SK-N-MC (cell line): ENCODE results near the gene PHRF1.

Source experiments
- EZH2 ChIP-seq: fragments of 200-600 bp; sonication (generic); IDR thresholded peaks from one replicate; pipeline ENCODE4 v1.6.1; 2017; ENCODE audit warnings: antibody characterized with exemption
- FOXP2 ChIP-seq: optimal IDR thresholded peaks from 2 replicates; pipeline ENCODE3; 2011; ENCODE audit warnings: mild to moderate bottlenecking, moderate library complexity; ENCODE audit not compliant: insufficient read depth; ENCODE audit errors: extremely low read length, control extremely low read depth
- POLR2AphosphoS5 ChIP-seq: IDR thresholded peaks from 2 replicates; pipeline ENCODE4 v1.6.1; 2012; ENCODE audit warnings: mild to moderate bottlenecking, low read depth, low read length, borderline replicate concordance

- TF ChIP-seq POLR2AphosphoS5 (no peak), EZH2 (no peak), FOXP2 (no peak)
These were observed 14.7 kb downstream of the PHRF1 start for GRCh38 chr11:590997-591396.
